ENCODE data around the gene TIPIN.
"Not testable (repeated sequence)": the region's sequence is repeated elsewhere in the genome, so short reads cannot be mapped to it uniquely, and the experiment has no call there.

TIPIN gene, protein sequence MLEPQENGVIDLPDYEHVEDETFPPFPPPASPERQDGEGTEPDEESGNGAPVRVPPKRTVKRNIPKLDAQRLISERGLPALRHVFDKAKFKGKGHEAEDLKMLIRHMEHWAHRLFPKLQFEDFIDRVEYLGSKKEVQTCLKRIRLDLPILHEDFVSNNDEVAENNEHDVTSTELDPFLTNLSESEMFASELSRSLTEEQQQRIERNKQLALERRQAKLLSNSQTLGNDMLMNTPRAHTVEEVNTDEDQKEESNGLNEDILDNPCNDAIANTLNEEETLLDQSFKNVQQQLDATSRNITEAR

DNA sequence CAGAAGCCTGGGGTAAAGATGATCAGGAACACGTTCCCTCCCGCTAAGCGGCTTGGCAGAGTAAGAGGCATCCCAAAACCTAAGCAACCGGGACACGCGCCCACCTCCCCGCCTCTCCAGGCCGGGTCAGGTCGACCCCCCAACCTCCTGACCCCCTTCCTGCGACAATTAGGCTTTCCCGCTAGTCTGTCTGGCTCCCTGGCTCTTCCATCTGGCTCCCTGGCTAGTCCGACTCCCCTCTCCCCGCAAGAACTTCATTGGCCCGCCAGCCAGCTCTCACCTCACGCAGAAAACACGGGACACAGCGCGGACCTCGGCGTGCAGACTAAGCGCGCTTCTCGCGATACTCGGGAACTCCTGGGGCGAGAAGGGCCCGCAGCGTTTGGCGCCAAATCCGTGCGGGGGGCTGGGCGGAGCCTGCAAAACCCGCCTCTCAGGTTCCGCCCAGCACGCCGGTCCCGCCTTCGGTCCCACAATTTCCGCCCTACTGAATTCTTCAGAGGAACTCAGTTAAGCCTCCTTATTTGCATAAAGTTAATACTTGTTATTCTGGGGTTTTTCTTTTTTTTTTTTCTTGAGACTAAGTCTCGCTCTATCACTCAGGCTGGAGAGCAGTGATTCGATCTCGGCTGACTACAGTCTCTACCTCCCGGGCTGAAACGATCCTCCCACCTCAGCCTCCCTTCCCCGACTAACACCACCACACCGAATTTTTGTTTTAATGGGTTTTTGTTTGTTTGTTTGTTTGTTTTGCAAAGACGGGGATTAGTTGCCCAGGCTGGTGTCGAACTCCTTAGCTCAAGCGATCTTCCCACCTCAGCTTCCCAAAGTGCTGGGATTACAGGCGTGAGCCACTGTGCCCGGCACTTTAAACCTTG lies at the start of gene TIPIN:
TSS of gene TIPIN (minus strand) at position 327 of the 878 bp plus-strand sequence. CDS start 3,738 bp downstream, outside the sequence.
- FAIRE-seq = peak; percentile 93

DNA sequence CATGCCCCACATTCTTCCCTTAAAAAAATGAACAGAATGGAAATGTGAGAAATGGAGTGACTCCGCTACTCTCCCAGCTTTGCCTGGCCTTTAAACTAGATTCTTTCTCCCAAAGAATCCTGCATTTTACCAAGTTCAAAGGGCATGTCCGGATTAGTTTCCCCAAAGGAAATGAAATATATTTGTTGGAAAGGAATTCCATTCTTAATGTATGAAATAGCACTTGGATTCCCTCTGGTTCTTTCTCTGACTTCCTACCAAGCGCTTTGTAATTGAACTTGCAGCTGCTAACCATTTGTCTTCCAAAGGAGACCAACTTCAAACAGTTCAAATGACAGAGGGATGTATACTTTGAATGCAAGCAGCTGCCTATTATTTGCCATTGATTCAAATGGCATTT lies 49.1 kb upstream of the TIPIN start:
- no peak for FAIRE-seq

DNA sequence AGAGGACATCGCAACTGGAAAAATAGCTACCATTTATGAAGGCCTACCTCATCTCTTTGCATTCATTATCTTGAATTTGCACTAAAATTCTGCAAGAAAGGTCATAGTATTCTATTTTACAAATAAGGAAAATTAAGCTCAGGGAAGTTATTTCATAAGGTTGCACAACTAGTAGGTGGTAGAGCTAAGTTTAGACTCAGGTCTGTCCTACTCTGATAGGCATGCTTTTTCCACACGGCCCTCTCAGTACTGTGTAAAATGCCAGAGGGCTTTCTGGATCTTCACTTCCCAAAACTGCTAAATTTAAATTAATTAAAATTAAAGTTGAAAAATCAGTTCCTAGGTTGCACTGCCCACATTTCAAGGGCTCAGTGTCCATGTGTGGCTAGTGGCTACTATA lies 48.5 kb upstream of the TIPIN start:
- no peak for FAIRE-seq

- FAIRE-seq = no peak
These were observed 48.0 kb upstream of the TIPIN start for GRCh38 chr15:66404532-66404931.

- FAIRE-seq = no peak
These were observed 47.6 kb upstream of the TIPIN start for GRCh38 chr15:66404122-66404521.

- FAIRE-seq = no peak
These were observed 46.8 kb upstream of the TIPIN start for GRCh38 chr15:66403323-66403722.

GRCh38 chr15:66402761-66403284 lies 46.3 kb upstream of the TIPIN start:
- FAIRE-seq = no peak

- FAIRE-seq = no peak
These were observed 44.9 kb upstream of the TIPIN start for GRCh38 chr15:66401130-66402021.

- FAIRE-seq = no peak
These were observed 43.9 kb upstream of the TIPIN start for GRCh38 chr15:66400351-66400774.

- no peak for FAIRE-seq
These were observed 42.8 kb upstream of the TIPIN start for GRCh38 chr15:66399276-66399675.

- FAIRE-seq = no peak
These were observed 38.4 kb upstream of the TIPIN start for GRCh38 chr15:66394915-66395314.

DNA sequence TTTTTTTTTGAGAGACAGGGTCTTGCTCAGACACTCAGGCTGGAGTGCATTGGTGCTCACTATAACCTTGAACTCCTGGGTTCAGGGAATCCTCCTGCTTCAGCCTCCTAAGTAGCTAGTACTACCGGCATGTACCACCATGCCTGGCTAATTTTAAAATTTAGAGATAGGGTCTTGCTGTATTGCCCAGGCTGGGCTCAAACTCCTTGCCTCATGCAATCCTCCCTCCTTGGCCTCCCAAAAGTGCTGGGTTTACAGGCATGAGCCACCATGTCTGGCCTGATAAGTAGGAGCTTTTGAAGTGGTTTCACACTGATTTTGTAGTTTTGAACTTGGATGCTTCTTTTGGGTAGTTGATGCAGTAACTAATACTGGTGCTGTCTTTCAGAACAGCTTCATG lies 38.0 kb upstream of the TIPIN start:
- FAIRE-seq = no peak

- FAIRE-seq = not testable (repeated sequence)
These were observed 36.6 kb upstream of the TIPIN start for GRCh38 chr15:66393037-66393436.

DNA sequence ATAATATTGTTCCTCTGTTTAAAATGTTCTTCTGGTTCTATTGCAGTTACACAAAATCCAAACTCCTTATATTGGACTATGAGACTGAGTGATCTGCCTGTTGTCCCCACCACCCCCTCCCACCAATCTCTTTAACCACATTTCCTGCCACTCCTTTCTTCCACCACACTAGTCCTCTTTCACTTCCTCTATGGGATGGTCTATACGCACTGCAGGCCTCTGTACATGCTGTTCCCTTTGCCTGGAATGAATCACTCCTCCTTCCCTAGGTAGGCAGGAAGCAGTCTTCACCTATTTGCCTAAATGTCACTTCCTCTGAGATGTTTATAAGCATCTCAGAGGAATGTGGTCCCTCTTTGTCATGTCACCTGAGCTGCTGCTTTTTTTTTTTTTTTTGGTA lies 34.2 kb upstream of the TIPIN start:
- FAIRE-seq = no peak

- FAIRE-seq = no peak
These were observed 33.4 kb upstream of the TIPIN start for GRCh38 chr15:66389859-66390381.

DNA sequence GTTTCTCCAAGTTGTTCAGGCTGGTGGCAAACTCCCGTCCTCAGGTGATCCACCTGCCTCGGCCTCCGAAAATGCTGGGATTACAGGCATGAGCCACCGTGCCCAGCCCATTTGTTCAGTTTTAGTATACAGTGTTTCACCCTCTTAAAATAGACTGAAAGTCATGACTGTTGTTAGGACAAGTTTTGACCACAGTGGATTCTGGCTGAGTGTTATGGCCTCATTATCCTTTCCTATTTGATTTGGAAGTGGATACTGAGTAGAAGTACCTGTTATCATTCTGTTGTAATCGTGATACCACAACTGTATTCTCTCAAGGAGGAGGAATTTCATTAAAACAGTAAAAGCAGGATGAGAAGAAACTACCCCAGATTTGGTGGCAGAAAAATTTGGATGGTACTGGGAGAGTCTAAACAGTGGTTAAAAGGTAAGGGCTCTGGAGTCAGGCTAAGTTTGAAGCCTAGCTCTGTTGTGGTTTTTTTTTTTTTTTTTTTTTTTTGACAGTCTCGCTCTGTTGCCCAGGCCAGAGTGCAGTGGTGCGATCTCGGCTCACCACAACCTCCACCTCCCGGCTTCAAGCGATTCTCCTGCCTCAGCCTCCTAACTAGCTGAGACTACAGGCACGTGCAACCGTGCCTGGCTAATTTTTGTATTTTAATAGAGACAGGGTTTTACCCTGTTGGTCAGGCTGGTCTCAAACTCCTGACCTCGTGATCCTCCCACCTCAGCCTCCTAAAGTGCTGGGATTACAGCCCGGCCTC lies 32.8 kb upstream of the TIPIN start:
- FAIRE-seq = no peak

DNA sequence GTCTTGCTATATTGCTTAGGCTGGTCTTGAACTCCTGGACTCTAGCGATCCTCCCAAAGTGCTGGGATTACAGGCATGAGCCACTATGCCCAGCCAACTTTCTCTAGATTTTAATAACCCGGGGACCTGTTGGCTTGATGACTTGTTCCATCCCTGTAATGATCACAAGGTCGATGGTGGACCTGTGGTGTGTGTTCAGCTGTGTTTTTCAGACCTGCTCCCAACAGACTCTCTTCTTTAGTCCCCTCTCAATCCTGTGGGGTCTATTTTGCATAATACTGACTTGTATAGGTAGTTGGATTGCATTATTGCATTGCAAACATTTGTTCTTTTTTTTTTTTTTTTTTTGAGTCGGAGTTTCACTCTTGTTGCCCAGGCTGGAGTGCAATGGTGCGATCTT lies 32.1 kb upstream of the TIPIN start:
- FAIRE-seq = no peak

GRCh38 chr15:66388043-66388363 lies 31.5 kb upstream of the TIPIN start:
- FAIRE-seq = no peak

DNA sequence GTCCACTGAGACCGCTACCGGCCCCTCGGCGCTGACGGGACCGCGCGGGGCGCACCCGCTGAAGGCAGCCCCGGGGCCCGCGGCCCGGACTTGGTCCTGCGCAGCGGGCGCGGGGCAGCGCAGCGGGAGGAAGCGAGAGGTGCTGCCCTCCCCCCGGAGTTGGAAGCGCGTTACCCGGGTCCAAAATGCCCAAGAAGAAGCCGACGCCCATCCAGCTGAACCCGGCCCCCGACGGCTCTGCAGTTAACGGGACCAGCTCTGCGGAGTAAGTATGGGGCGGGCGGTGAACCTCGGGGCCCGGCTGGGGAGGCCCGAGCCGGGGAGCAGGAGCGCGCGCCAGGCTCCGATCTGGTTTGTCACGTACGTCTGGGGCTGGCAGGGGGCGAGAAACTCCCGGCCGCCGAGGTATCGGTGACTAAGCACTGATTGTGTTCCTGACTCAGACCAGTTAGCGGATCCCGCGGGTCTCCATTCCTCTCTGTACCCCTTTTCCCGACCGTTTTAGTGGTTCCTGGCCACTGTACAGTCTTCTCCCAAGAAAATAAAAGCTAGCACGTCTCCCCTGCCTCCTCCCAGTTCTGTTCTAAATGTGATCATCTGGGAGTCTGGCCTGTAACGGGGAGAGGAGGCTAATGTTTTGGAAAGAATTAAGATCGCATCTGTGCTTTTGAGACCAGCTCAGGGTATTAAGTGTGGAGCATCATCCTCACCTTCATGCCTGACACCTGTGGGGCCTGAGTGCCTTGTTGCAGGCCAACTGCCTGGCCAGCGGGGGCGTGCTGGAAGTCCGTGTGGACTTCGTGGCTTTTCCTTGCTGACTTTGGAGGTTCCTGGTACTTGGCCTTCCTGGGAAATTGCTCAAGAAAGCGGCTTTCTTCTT lies 30.9 kb upstream of the TIPIN start:
- FAIRE-seq = no peak

- FAIRE-seq = peak; percentile 83
These were observed 30.0 kb upstream of the TIPIN start, which contains the start of gene MAP2K1 for GRCh38 chr15:66386204-66387123. Gene MAP2K1, plus strand, starts transcription at chr15:66386912. Its CDS starts 436 bp downstream, at chr15:66387348.

All from G401.6 (cell line).